WTC11 (cell line): ENCODE data around the gene STBD1.

Experiments used
- ATF1 ChIP-seq: sonication (generic); formaldehyde crosslinking; IDR thresholded peaks from 2 replicates; pipeline ENCODE4 v1.8.1; 2023; ENCODE audit warnings: mild to moderate bottlenecking, moderate library complexity, missing genetic modification reagents
- ELF4 ChIP-seq: sonication (generic); formaldehyde crosslinking; IDR thresholded peaks from 2 replicates; pipeline ENCODE4 v1.8.1; 2022; ENCODE audit warnings: low read depth, mild to moderate bottlenecking, moderate library complexity, missing genetic modification reagents
- NR3C1 ChIP-seq: sonication (generic); formaldehyde crosslinking; conservative IDR thresholded peaks from 2 replicates; pipeline ENCODE4 v1.8.1; 2023; ENCODE audit warnings: low read depth, mild to moderate bottlenecking, missing genetic modification reagents
- PRRX2 ChIP-seq: fragments of 250-450 bp; sonication (Bioruptor Pico); IDR thresholded peaks from 2 replicates; pipeline ENCODE4 v1.8.0; 2021; ENCODE audit warnings: mild to moderate bottlenecking
- SP1 ChIP-seq: sonication (generic); formaldehyde crosslinking; conservative IDR thresholded peaks from 2 replicates; pipeline ENCODE4 v1.8.1; 2022; ENCODE audit warnings: missing genetic modification reagents
- ZBTB21 ChIP-seq: sonication (generic); formaldehyde crosslinking; IDR thresholded peaks from 2 replicates; pipeline ENCODE4 v1.8.1; 2023; ENCODE audit warnings: mild to moderate bottlenecking, missing genetic modification reagents, borderline replicate concordance
- TF ChIP-seq, protein P1 (sequence below): fragments of 200-600 bp; IDR thresholded peaks from 2 replicates; pipeline ENCODE4 v1.8.0; 2022; ENCODE audit warnings: antibody characterized with exemption
- TF ChIP-seq, protein P2 (sequence below): sonication (generic); formaldehyde crosslinking; IDR thresholded peaks from 2 replicates; pipeline ENCODE4 v1.8.1; 2022; ENCODE audit warnings: mild to moderate bottlenecking, missing genetic modification reagents, moderate library complexity, borderline replicate concordance
- TF ChIP-seq, protein P3 (sequence below): sonication (generic); formaldehyde crosslinking; conservative IDR thresholded peaks from 2 replicates; pipeline ENCODE4 v1.8.1; 2022; ENCODE audit warnings: mild to moderate bottlenecking, missing genetic modification reagents

DNA sequence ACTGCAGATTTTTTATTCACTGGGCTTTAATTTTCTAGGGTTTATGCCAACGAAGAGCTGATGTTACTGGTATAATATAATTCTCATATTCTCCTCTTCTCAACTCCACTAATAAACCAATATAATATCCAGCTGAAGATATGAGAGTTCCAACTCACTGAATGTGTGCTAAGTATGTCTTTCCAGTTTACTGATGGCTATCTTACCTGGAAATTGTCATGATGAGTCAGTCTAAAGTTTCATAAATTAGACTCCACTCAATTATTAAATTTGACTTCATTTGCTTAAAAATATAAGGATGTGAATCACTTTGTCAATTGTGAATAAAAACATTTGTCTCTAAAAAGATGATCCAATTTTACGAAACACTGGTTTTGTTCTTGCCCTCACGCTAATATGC is 28.4 kb downstream of the STBD1 start:
- TF ChIP-seq SP1 (CRISPR knock-in tag) (no peak), ELF4 (CRISPR knock-in tag) (no peak), ZBTB21 (CRISPR knock-in tag) (no peak), ATF1 (CRISPR knock-in tag) (no peak), PRRX2 (CRISPR knock-in tag) (no peak), NR3C1 (no peak)
- TF ChIP-seq, protein P1, sequence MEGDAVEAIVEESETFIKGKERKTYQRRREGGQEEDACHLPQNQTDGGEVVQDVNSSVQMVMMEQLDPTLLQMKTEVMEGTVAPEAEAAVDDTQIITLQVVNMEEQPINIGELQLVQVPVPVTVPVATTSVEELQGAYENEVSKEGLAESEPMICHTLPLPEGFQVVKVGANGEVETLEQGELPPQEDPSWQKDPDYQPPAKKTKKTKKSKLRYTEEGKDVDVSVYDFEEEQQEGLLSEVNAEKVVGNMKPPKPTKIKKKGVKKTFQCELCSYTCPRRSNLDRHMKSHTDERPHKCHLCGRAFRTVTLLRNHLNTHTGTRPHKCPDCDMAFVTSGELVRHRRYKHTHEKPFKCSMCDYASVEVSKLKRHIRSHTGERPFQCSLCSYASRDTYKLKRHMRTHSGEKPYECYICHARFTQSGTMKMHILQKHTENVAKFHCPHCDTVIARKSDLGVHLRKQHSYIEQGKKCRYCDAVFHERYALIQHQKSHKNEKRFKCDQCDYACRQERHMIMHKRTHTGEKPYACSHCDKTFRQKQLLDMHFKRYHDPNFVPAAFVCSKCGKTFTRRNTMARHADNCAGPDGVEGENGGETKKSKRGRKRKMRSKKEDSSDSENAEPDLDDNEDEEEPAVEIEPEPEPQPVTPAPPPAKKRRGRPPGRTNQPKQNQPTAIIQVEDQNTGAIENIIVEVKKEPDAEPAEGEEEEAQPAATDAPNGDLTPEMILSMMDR: no peak
- TF ChIP-seq, protein P2, sequence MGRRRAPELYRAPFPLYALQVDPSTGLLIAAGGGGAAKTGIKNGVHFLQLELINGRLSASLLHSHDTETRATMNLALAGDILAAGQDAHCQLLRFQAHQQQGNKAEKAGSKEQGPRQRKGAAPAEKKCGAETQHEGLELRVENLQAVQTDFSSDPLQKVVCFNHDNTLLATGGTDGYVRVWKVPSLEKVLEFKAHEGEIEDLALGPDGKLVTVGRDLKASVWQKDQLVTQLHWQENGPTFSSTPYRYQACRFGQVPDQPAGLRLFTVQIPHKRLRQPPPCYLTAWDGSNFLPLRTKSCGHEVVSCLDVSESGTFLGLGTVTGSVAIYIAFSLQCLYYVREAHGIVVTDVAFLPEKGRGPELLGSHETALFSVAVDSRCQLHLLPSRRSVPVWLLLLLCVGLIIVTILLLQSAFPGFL: no peak
- TF ChIP-seq, protein P3, sequence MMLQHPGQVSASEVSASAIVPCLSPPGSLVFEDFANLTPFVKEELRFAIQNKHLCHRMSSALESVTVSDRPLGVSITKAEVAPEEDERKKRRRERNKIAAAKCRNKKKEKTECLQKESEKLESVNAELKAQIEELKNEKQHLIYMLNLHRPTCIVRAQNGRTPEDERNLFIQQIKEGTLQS (CRISPR knock-in tag): no peak
